ENCODE measurements around the gene PSMA1. TPM values are rescaled to one million over a fixed set of nuclear protein-coding genes. Genes with fewer than 3 reads are reported as not detected.

Gene PSMA1
- total RNA-seq, 1 experiment from 2014 or later, result 143 TPM

- no peaks in the 10 kb centered on the region for H3K9me3 ChIP-seq (ENCODE audit: insufficient read depth, low read depth)
- BruUV-seq (replicated peaks), result no TSS peak
- H3K27me3 ChIP-seq (ENCODE audit: insufficient read depth, low read depth), result no peaks in the 10 kb centered on the region
- H3F3A ChIP-seq (ENCODE audit: insufficient read depth, low read depth), result peaks cover 12% of the 10 kb centered on the region; the same call in 1 of the 2 replicates
- TF ChIP-seq CTCF (conservative IDR thresholded peaks at IDR 0.05) (no peak), EZH2 (IDR thresholded peaks at IDR 0.05; ENCODE audit: low read depth) (no peak)
- ChIA-PET CTCF (interaction anchor here (0.6 to 2.5 kb wide), 9 partner anchors 15 to 290 kb away, joined by 3 to 14 read pairs (median 10); no protein-coding TSS in a partner anchor), POLR2A (ENCODE audit: unreplicated experiment) (interaction anchor here (1.1 kb wide), 1 partner anchor 98 kb away, joined by 4 read pairs; no protein-coding TSS in a partner anchor)
- H3K36me3 ChIP-seq (ENCODE audit: low read depth), result peaks cover 10% of the 10 kb centered on the region
- no peaks in the 10 kb centered on the region for H3K9me2 ChIP-seq (ENCODE audit: insufficient read depth)
- no peak overlapping the region for H2AFZ ChIP-seq
- no peaks in the 10 kb centered on the region for H4K20me1 ChIP-seq (ENCODE audit: insufficient read depth)
- intact Hi-C loops (cut with micrococcal nuclease; ENCODE audit: unreplicated experiment), result loop anchor here (1.0 to 5.0 kb wide), 2 partner anchors 99 to 156 kb away; partner anchors contain the start of gene RRAS2
- peaks cover 13% of the 10 kb centered on the region for H3K4me1 ChIP-seq (replicated peaks; ENCODE audit: insufficient read depth)
- DNase-seq, result no peak
- no peak overlapping the region for H3K4me3 ChIP-seq
- H3K4me2 ChIP-seq, result no peak overlapping the region
- H3K79me2 ChIP-seq (ENCODE audit: low read depth), result no peaks in the 10 kb centered on the region
- peak overlapping the region; percentile 33; the same call in 1 of the 2 replicates for H3K27ac ChIP-seq
These were observed 64.3 kb downstream of the PSMA1 start for GRCh38 chr11:14455648-14456430.

Other genes with a start within 250 kb of the PSMA1 start
- gene RRAS2, start 161.2 kb downstream of the PSMA1 start, total RNA-seq (2021), result 30.7 and 42.2 TPM in 2 replicates
- gene COPB1, start 20.6 kb downstream of the PSMA1 start, total RNA-seq (2021), result 82.4 and 82.8 TPM in 2 replicates
- not detected in 2 replicates for gene PDE3B, start 123.4 kb upstream of the PSMA1 start, total RNA-seq (2021)

Data from PC-9 (cell line).